Measurements from ENCODE around the gene SLC5A10.

Gene SLC5A10

GRCh38 chr17:18986541-18987229, 34.7 kb downstream of the SLC5A10 start:
- DNase-seq, result no peak

DNA sequence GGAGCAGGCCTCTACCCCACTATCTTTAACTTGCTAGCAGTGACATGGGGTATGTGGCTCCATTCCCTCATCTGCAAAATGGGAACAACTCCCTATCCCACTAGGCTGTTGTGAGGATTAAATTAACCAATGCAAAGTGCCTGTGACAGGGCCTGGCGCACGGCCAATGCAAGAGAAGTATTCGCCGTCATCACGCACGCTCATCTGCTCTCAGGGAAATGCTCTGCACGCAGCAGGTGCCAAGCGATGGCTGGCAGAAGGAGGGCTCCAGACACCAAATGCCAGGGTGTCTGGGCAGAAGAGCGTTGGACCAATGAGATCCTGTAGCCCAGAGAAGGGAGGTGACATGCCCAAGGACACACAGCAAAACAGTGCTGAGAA, 35.3 kb downstream of the SLC5A10 start:
- no peak for DNase-seq

DNA sequence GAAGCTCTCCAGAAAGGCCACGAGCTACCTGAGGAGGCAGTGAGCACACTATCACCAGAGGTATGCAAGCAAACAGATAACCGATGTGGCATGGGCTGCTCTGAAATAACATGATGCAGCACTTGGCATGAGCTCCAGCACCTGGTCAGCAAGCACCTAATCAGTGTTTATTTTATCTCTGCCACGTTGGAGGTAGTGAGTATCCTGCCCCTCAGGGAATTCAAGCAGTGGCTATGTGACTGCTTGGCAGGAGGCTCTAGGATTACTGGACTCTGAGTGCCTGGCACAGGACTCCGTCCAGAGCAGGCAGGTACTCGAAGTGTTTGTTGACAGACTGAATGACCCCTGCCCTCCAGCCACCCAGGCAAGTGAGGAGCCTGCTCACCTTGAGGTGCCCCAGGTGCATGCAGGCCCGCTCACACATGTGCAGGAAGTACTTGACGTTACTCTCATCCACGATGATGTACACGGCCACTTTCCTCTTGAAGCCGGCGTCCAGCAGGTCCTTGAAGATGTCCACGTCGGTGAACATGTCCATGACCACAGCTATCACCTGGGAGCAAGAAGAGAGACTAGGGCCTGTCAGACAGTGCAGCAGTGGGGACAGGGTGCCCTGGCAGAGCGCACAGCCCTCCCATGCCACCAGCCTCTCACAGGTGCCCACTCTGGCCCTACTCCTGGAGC, 36.0 kb downstream of the SLC5A10 start:
- no peak for DNase-seq

DNA sequence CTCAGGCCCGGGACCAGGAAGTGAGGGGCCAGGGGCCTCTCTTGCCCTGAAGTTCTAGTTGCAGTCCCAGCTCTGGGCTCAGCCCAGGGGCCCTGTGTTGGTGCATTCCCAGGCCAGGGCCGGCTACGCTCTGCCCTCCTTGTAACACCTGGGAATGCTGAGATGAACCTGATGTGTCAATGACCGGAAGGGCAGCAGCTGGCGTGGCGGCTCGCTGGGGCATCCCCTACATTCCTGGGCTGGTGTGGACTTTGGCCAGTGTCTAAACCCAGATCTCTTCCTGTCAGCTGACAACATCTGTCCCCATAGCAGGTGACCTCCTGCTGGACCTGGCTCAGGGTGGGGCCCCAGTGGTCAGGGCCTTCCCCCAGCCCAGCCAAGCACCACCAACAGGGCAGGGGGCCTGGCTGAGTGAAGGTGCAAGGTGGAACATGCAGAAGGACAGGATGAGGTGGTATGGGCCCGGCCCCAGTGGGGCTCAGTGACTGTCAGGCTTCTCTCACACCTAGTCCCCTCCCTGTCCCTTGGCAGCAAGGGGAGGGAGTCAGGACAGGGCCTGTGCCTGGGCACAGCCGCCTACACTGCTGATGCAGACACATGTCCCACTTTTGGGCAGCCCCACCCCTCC, 36.7 kb downstream of the SLC5A10 start:
- no peak for DNase-seq

GRCh38 chr17:18990331-18990730, 38.4 kb downstream of the SLC5A10 start:
- no peak for DNase-seq

DNA sequence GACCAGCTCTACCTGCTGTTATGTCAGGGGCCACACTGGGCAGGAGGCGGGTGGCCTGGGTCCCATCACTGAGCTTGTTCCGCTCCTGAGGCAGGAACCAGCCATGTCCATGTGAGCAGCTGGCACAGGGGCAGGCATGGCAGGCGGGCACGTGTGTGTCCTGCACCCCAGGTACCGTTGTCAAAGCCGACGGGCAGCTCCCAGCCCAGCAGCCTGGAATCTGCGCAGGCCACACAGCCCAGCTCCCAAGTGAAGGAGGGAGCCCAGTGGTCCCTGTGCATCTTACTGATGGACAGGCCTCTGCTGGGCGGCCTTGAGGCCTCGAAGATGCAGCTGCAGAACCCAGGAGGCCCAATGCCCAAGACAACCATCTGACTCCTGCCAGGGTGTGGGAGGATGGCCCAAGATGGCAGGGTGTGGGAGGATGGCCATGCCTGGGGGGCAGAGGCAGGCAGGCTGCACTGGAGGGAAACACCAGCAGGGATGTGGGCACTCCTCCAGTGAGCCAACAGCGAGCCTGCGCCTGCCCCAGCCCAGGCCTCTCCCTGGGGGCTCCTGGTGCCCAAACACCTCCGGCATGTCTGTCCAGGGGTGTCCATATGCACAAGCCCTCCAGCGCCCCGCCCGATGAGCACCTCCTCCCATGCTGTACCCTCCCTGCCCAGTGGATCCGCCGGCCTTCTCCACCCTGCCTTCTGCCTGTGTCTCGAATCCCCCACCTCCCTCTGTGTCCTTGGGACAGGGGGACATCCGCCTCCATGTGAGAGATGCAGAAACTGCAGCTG, 39.8 kb downstream of the SLC5A10 start:
- DNase-seq, result no peak

GRCh38 chr17:18992454-18993130, 40.6 kb downstream of the SLC5A10 start:
- DNase-seq, result no peak

DNA sequence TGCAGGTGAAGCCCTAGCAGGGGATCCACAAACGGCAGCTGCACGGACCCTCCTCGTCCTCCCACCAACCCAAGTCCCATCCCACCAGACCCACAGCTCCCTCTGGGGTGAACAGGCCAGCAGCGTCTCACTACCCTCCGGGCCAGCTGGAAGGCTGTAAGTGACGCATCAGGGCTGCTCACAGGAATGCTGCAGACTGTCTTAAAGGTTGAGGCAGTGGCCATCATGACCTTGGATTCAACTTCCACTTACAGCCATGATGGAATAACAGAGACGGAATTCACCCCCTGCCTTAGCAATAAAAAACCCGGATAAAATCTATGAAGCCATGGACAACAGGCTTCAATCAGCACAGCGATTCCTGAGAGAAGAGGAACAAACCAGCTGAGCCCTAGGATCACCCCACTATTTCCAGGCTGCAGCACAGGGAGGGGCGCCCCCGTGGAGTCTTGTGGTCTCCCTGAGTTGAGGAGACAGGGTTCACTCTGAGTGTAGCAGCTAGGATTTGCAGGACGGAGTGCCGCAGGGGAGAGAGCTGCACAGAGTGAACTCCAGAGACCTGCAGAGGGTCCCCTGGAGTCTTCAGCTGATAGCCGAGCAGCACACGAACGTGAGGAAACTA, 42.1 kb downstream of the SLC5A10 start:
- DNase-seq, result no peak

GRCh38 chr17:18994631-18995030, 42.7 kb downstream of the SLC5A10 start:
- no peak for DNase-seq

- DNase-seq, result no peak
These were observed 43.3 kb downstream of the SLC5A10 start for GRCh38 chr17:18995220-18995619.

DNA sequence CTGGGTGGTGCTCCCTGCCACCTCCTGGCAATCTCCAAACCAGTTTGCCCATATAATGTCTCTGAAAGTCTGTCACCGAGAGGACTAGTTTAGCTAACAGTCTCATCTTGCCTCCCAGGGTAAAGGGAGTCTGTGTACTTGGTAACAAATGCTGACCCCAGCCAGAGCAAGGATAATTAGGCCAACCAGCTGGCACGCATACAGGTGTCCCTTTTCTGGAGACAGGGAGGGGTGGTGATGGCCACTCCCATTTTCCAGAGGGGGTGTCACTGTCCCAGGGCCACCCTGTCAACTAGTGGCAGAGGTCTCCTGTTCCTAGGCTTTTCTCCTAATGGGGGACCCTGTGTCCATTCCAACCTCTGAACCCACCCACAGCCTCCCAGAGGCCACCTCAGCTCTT, 44.5 kb downstream of the SLC5A10 start:
- no peak for DNase-seq

- DNase-seq, result no peak
These were observed 45.8 kb downstream of the SLC5A10 start for GRCh38 chr17:18997650-18998196.

GRCh38 chr17:18999394-18999793, 47.4 kb downstream of the SLC5A10 start:
- no peak for DNase-seq

GRCh38 chr17:18999911-19000310, 47.9 kb downstream of the SLC5A10 start:
- DNase-seq, result no peak

DNA sequence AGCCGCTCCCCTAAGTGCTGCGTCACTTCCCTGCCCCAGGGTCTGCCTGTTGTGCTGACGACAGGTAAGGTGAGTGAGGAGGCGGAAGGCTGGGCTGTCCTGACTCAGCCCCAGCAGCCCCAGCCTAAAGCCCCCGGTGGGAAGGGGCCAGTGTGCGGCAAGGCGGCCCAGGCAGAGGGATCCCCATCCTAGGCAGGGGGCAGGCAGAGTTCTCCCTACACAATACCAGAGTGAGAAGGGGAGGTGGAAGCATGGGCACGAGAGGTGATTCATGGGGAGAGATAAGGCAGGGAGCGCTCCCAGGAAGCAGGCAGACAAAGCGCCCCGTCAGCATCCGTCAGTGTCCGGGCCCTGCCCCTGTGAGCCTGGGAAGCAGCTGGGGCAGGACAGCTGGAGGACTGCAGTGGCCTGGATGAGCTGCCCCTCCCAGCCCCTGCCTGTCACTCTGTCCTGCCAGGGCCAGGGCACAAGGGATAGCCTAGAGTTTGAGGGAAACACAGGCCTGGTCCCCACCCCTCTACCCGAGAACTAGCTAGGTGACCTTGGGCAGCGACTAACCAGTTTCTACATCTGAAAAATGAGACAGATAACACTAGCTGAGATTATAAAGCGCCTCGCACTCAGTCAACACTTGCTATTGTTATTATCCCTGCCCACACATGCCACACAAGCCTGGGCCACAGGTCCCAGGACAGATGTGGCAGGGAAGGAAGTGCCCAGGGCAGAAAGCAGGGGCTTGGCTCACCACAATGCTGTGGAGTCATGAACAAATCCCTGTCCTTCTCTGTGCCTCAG, 48.8 kb downstream of the SLC5A10 start:
- no peak for DNase-seq

DNA sequence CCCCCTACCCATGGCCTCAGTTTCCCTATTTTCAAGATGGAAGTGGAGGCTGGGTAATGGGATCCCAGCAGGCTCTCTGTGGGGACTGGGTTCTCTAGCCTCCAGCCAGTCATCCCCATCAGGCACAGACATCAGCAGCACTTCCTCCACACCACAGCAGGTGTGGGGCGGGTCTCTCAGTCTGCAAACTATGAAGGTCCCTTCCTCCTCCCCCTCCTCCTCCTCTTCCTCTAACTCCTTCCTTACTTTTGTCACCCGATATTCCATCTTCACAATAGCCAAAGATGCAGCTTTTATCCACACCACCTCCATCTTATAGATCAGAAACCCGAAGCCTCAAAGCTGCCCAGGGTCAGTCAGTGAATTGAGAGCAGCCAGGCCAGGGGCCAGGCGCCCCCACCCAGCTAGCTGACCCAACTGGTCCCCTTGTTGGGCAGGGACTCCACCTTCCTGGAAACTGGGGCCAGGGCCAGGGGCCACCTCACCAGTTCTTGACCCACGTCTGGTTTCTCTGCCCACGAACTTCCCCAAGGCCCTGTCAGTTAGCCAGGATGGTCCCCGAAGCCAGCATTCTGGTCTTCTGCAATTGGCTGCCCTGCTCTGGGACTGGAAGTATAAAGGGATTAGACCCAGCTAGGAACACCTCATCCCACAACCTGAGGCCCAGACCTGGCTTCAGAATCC, 50.1 kb downstream of the SLC5A10 start:
- no peak for DNase-seq

DNA sequence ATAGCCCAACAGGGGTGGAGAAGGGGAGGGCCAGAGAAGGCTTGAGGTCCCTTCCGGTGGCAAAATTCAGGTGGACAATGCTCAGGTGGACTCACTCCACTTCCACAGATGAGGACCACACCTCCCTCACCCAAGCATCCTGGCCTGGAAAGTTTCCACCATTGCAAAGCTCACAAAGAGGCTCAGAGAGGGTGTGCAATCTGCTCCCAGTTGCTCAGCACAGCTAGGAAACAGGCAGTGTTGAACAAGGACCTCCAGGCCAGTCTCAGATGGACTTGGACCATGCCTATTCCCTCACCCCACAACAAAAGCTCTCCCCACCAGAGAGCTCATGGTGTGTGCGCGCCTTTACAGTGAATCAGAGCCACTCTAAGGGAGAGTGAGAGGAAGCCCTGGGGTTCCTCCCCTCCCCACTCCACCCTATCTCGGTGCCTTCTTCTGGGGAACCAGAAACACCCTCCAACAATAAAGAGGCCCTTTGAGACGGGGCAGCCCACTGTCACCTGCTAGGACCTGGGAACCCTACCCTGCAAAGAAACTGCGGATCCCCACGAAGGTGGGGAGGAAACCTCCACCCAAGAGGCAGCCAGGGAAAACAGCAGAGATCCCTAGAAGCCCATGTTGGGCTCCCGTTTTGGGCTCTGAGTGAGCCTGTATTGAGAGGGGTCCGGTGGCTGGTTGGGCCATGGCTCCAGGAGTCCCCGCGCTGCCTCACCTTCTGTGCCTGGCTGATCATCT, 51.0 kb downstream of the SLC5A10 start:
- DNase-seq, result no peak

GRCh38 chr17:19003543-19004420, 51.8 kb downstream of the SLC5A10 start:
- DNase-seq, result no peak
